Measurements from ENCODE around the gene SIAH1. TPM values are rescaled to one million over a fixed set of nuclear protein-coding genes. Genes with fewer than 3 reads are reported as not detected.
A peak's percentile ranks its signal among the peaks of the same experiment; 100 is the strongest.
"Not testable (repeated sequence)": the region's sequence is repeated elsewhere in the genome, so short reads cannot be mapped to it uniquely, and the experiment has no call there.

SIAH1 gene
- total RNA-seq, 4 donors from 2014 or later = 26.1 to 44.3 (median 40.1) TPM

DNA sequence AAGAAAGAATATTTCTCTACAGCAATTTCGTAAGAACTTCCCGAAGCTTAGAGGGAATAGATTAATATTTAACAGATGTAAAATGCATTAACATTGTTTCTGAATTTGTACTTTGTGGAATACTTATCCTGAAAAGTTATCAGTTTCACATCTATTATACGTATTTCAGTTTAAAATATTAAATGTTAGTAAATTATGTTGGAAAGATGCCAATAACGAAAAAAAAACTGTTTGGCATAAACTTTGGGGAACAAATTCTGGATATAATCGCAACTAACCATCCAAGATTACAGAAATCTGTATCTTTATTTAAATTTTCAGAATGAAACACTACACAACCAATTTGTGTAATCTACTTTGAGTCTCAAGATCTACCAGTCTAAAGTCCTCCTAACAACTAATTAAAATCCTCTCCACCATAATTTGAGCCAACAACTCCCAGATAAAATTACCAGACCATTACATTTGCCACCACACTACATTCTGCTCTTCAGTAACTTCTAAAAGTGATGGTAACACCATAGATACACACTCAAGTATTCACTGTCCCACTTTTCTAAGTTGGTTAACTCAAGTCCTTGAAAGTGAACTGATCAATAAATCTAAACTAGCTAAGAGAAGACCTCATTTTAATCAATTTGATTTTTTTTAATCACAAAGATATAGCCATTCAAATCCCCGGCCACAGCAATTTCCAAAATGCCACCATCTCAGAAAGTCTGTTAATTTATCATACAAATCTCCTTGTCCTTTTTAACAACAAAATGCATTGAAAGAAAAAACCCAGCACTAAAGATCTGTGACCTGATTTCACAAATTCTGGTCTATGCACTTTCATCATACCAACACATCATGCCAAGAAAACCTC, 2.0 kb downstream of the SIAH1 start:
- TF ChIP-seq CTCF (IDR thresholded peaks at IDR 0.05) (no peak), POLR2A (IDR thresholded peaks at IDR 0.05) (no peak), EP300 (IDR thresholded peaks at IDR 0.05) (no peak)
- DNase-seq (ENCODE audit: low spot score in 2 of 2) = no peak
- WGBS, 2 donors = 25 to 28% methylated on average over 6 of the region's 6 CpGs
- H3K27me3 ChIP-seq = no peaks in the 10 kb centered on the region
- H3K9me3 ChIP-seq = no peaks in the 10 kb centered on the region
- H3K27ac ChIP-seq = peak overlapping the region; percentile 95 to 100 (median 100)
- H3K4me1 ChIP-seq = peaks cover 0 to 70% (median 44%) of the 10 kb centered on the region in 4 donors
- H3K4me3 ChIP-seq = peak overlapping the region; percentile 56 to 99 (median 80)
- no peaks in the 10 kb centered on the region for H3K36me3 ChIP-seq

DNA sequence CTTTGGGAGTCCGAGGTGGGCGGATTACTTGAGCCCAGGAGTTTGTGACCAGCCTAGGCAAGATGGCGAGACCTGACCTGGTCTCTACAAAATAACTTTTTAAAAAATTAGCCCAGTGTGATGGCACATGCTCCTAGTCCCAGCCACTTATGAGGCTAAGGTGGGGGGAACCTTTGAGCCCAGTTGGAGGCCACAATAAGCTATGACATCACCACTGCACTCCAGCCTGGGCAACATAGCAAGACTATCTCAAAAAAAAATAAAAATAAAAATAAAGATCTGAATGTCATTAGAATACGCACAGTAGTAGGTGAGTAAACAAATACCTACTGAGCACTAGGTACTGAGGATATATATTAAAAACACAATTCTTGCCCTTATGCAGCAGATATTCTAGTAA, 3.1 kb downstream of the SIAH1 start:
- Histone ChIP-seq H3K4me3 (no peak overlapping the region), H3K4me1 (peaks cover 0 to 78% (median 53%) of the 10 kb centered on the region in 4 donors), H3K27ac (peak overlapping the region in 2 of 4 donors; percentile 95 to 100), H3K9me3 (no peaks in the 10 kb centered on the region), H3K36me3 (no peaks in the 10 kb centered on the region), H3K27me3 (no peaks in the 10 kb centered on the region)
- WGBS, 2 donors = 93 to 95% methylated on average over 4 of the region's 4 CpGs
- TF ChIP-seq CTCF (IDR thresholded peaks at IDR 0.05) (no peak), POLR2A (IDR thresholded peaks at IDR 0.05) (no peak), EP300 (IDR thresholded peaks at IDR 0.05) (no peak)
- no peak for DNase-seq (ENCODE audit: low spot score in 2 of 2)

DNA sequence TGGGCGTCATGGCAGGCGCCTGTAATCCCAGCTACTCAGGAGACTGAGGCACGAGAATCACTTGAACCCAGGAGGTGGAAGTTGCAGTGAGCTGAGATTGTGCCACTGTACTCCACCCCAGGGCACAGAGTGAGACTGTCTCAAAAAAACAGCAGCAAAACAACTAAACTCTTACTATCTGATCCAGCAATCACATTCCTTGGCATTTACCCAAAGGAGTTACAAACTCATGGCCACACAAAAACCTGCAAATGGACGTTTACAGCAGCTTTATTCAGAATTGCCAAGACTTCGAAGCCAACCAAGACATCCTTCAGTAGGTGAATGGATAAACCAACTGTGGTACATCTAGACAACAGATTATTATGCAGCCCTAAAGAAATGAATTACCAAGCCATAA, 4.0 kb downstream of the SIAH1 start:
- Histone ChIP-seq H3K4me1 (peaks cover 0 to 78% (median 52%) of the 10 kb centered on the region in 4 donors), H3K27me3 (no peaks in the 10 kb centered on the region), H3K36me3 (no peaks in the 10 kb centered on the region), H3K27ac (peak overlapping the region in 1 of 4 donors; percentile 15), H3K4me3 (no peak overlapping the region), H3K9me3 (no peaks in the 10 kb centered on the region)
- no peak for TF ChIP-seq POLR2A (IDR thresholded peaks at IDR 0.05)
- no peak for TF ChIP-seq EP300 (IDR thresholded peaks at IDR 0.05)
- TF ChIP-seq CTCF (IDR thresholded peaks at IDR 0.05) = no peak
- WGBS, 2 donors = 68 to 76% methylated on average over 5 of the region's 5 CpGs
- no peak for DNase-seq (ENCODE audit: low spot score in 2 of 2)

GRCh38 chr16:48378836-48379235, 6.4 kb downstream of the SIAH1 start:
- peaks cover 0 to 97% (median 65%) of the 10 kb centered on the region in 4 donors for H3K4me1 ChIP-seq
- TF ChIP-seq CTCF (IDR thresholded peaks at IDR 0.05) (no peak), EP300 (IDR thresholded peaks at IDR 0.05) (peak in 1 of 2 donors; percentile 26)
- no peaks in the 10 kb centered on the region for H3K9me3 ChIP-seq
- DNase-seq (ENCODE audit: low spot score in 2 of 2) = no peak
- H3K4me3 ChIP-seq = no peak overlapping the region
- H3K27me3 ChIP-seq = no peaks in the 10 kb centered on the region
- WGBS, 2 donors = 79 to 95% methylated on average over 1 of the region's 1 CpG
- peak overlapping the region in 2 of 4 donors; percentile 10 to 21 for H3K27ac ChIP-seq
- no peaks in the 10 kb centered on the region for H3K36me3 ChIP-seq

DNA sequence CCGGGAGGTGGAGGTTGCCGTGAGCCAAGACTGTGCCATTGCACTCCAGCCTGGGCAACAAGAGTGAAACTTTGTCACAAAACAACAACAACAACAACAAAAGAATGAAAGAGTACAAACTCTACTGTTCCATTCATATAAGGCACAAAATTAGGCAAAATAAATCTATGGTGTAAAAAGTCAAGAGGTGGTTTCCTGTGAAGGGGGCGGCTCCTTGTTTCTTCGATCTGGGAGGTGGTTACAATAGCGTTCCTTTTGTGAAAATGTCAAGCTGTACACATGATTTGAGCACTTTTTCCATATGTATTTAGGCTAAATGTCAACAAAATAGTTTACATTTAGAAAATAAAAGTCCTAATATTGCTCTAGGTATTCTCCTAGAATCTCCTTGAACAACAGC, 6.9 kb downstream of the SIAH1 start:
- H3K27ac ChIP-seq = peak overlapping the region in 2 of 4 donors; percentile 21
- no peaks in the 10 kb centered on the region for H3K36me3 ChIP-seq
- H3K4me1 ChIP-seq = peaks cover 0 to 98% (median 68%) of the 10 kb centered on the region in 4 donors
- H3K9me3 ChIP-seq = no peaks in the 10 kb centered on the region
- TF ChIP-seq CTCF (IDR thresholded peaks at IDR 0.05) = no peak
- TF ChIP-seq POLR2A (IDR thresholded peaks at IDR 0.05) = no peak
- no peak for TF ChIP-seq EP300 (IDR thresholded peaks at IDR 0.05)
- no peak for DNase-seq (ENCODE audit: low spot score in 2 of 2)
- WGBS, 2 donors = 63 to 66% methylated on average over 5 of the region's 5 CpGs
- H3K27me3 ChIP-seq = no peaks in the 10 kb centered on the region
- H3K4me3 ChIP-seq = no peak overlapping the region

DNA sequence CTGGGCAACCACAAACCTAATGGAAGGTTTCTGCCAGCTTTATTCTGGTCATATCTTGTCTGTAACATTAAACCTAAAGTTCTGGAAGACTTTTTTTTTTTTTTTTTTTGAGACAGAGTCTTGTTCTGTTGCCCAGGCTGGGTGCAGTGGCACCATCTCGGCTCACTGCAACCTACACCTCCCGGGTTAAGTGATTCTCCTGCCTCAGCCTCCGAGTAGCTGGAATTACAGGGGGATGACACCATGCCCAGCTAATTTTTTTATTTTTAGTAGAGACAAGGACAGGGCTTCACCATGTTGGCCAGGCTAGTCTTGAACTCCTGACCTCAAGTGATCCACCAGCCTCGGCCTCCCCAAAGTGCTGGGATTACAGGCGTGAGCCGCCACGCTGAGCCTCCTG, 7.9 kb downstream of the SIAH1 start:
- peak overlapping the region in 1 of 4 donors; percentile 32 for H3K27ac ChIP-seq
- peaks cover 0 to 98% (median 67%) of the 10 kb centered on the region in 4 donors for H3K4me1 ChIP-seq
- WGBS, 2 donors = 85 to 86% methylated on average over 7 of the region's 7 CpGs
- H3K4me3 ChIP-seq; H3K9me3 ChIP-seq; DNase-seq (ENCODE audit: low spot score in 2 of 2); H3K36me3 ChIP-seq; H3K27me3 ChIP-seq: not testable (repeated sequence)
